SK-N-SH (cell line): ENCODE data around the gene CHDH. TPM values are rescaled to one million over a fixed set of nuclear protein-coding genes. Genes with fewer than 3 reads are reported as not detected.

Source experiments
- CTCF ChIA-PET: fragments of 300-600, 350-600 bp; formaldehyde crosslinking; extraction: SDS; loops from one replicate; lab custom pipeline; 2021; lab: Yijun Ruan, JAX
- POLR2A ChIA-PET: fragments of 350-600 bp; sonication (Branson Sonifier 250); formaldehyde crosslinking; extraction: SDS; loops from one replicate; lab custom pipeline; 2020; ENCODE audit warnings: antibody characterized with exemption, inconsistent platforms; lab: Yijun Ruan, JAX
- DNase-seq: peaks from one replicate; pipeline ENCODE4 v3.0.0; 2012
- H2AFZ ChIP-seq: fragments of 200-600 bp; sonication (generic); 2 replicates; pipeline ENCODE4 v1.8.1; 2016; ENCODE audit warnings: antibody characterized with exemption, mild to moderate bottlenecking, low read depth
- H3F3A ChIP-seq: fragments of 200-600 bp; sonication (generic); replicated peaks from 2 replicates; pipeline ENCODE3; 2016; ENCODE audit warnings: antibody characterized with exemption, mild to moderate bottlenecking; ENCODE audit not compliant: insufficient read depth
- H3K27ac ChIP-seq, 2 experiments: fragments of 200-500 bp in 1 of 2; fragments of 200-600 bp in 1 of 2; sonication (Bioruptor generic) in 1 of 2; sonication (generic), shearing (Covaris generic) in 1 of 2; 2 replicates each; pipeline versions ENCODE4 v1.5.1 to v1.6.1; 2014 to 2016; ENCODE audit warnings: low read depth in 2 of 2, inconsistent platforms in 1 of 2, low read length in 1 of 2, mild to moderate bottlenecking in 1 of 2, mixed read lengths in 1 of 2
- H3K27me3 ChIP-seq: fragments of 200-600 bp; sonication (generic), shearing (Covaris generic); 2 replicates; pipeline ENCODE4 v1.6.1; 2016; ENCODE audit warnings: mixed run types; ENCODE audit not compliant: insufficient read depth
- H3K36me3 ChIP-seq, 2 experiments: fragments of 200-500 bp in 1 of 2; fragments of 200-600 bp in 1 of 2; sonication (Bioruptor generic) in 1 of 2; sonication (generic) in 1 of 2; replicated peaks in 1 of 2; 2 replicates each; pipeline versions ENCODE3 to v1.5.1; 2014 to 2016; ENCODE audit warnings: low read length in 1 of 2, mild to moderate bottlenecking in 1 of 2; ENCODE audit not compliant: insufficient read depth in 2 of 2, control insufficient read depth in 1 of 2
- H3K4me1 ChIP-seq, 2 experiments: fragments of 200-500 bp in 1 of 2; fragments of 200-600 bp in 1 of 2; sonication (Bioruptor generic) in 1 of 2; sonication (generic), shearing (Covaris generic) in 1 of 2; 2 replicates each; pipeline versions ENCODE4 v1.5.1 to v1.6.1; 2014 to 2016; ENCODE audit warnings: low read depth in 1 of 2, low read length in 1 of 2, mixed run types in 1 of 2; ENCODE audit not compliant: insufficient read depth in 2 of 2, control insufficient read depth in 1 of 2
- H3K4me2 ChIP-seq: fragments of 200-600 bp; sonication (generic), shearing (Covaris generic); 2 replicates; pipeline ENCODE4 v1.6.1; 2017; ENCODE audit warnings: mixed run types
- H3K4me3 ChIP-seq, 2 experiments: fragments of 200-500 bp in 1 of 2; fragments of 200-600 bp in 1 of 2; sonication (Bioruptor generic) in 1 of 2; sonication (generic), shearing (Covaris generic) in 1 of 2; 2 replicates each; pipeline versions ENCODE4 v1.5.1 to v1.8.1; 2014 to 2016; ENCODE audit warnings: low read depth in 2 of 2, inconsistent platforms in 1 of 2, low read length in 1 of 2, mild to moderate bottlenecking in 1 of 2, mixed read lengths in 1 of 2, moderate library complexity in 1 of 2
- H3K79me2 ChIP-seq: fragments of 200-600 bp; sonication (generic); 2 replicates; pipeline ENCODE4 v1.8.1; 2017; ENCODE audit warnings: mild to moderate bottlenecking; ENCODE audit not compliant: insufficient read depth
- H3K9ac ChIP-seq: fragments of 200-600 bp; sonication (generic); 2 replicates; pipeline ENCODE4 v1.6.1; 2017; ENCODE audit warnings: mixed run types
- H3K9me2 ChIP-seq: fragments of 200-600 bp; sonication (generic); 2 replicates; pipeline ENCODE4 v1.6.1; 2017; ENCODE audit warnings: mixed run types
- H3K9me3 ChIP-seq: fragments of 200-600 bp; sonication (generic); 2 replicates; pipeline ENCODE4 v1.6.1; 2017; ENCODE audit warnings: mixed run types, mild to moderate bottlenecking, moderate library complexity
- H4K20me1 ChIP-seq: fragments of 200-600 bp; sonication (generic); 2 replicates; pipeline ENCODE4 v1.6.1; 2017; ENCODE audit warnings: mild to moderate bottlenecking, mixed run types; ENCODE audit not compliant: insufficient read depth
- ELF1 ChIP-seq: IDR thresholded peaks from 2 replicates; pipeline ENCODE4 v1.4.0; 2012
- EP300 ChIP-seq, 2 experiments: IDR thresholded peaks; 2 replicates each; pipeline versions ENCODE4 v1.4.0 to v1.6.1; 2012; ENCODE audit warnings: borderline replicate concordance in 1 of 2, low read depth in 1 of 2, low read length in 1 of 2
- EZH2phosphoT487 ChIP-seq: fragments of 200-600 bp; sonication (generic); IDR thresholded peaks from 2 replicates; pipeline ENCODE4 v1.6.1; 2017; ENCODE audit warnings: low read depth, mixed run types, mild to moderate bottlenecking, antibody characterized with exemption, moderate library complexity, borderline replicate concordance
- GABPA ChIP-seq: IDR thresholded peaks from 2 replicates; pipeline ENCODE4 v1.4.0; 2012; ENCODE audit warnings: low read depth, mild to moderate bottlenecking
- IRF3 ChIP-seq: fragments of 150-350 bp; IDR thresholded peaks from 2 replicates; pipeline ENCODE4 v1.6.1; 2016; ENCODE audit warnings: mild to moderate bottlenecking, low read depth, low read length
- NFIC ChIP-seq: IDR thresholded peaks from 2 replicates; pipeline ENCODE4 v1.4.0; 2012; ENCODE audit warnings: borderline replicate concordance
- NRF1 ChIP-seq: IDR thresholded peaks from 2 replicates; pipeline ENCODE4 v1.6.1; 2012; ENCODE audit warnings: low read depth, mild to moderate bottlenecking, low read length
- PBX3 ChIP-seq: IDR thresholded peaks from 2 replicates; pipeline ENCODE4; 2012
- POLR2AphosphoS5 ChIP-seq: IDR thresholded peaks from 2 replicates; pipeline ENCODE4 v1.6.1; 2012; ENCODE audit warnings: low read depth, low read length
- RCOR1 ChIP-seq: fragments of 150-350 bp; IDR thresholded peaks from 2 replicates; pipeline ENCODE4 v1.6.1; 2017; ENCODE audit warnings: antibody characterized with exemption, low read length
- RXRA ChIP-seq: IDR thresholded peaks from 2 replicates; pipeline ENCODE4 v1.4.0; 2012; ENCODE audit warnings: low read depth, mild to moderate bottlenecking, borderline replicate concordance
- SIN3A ChIP-seq: IDR thresholded peaks from 2 replicates; pipeline ENCODE4 v1.6.1; 2012; ENCODE audit warnings: low read depth, mild to moderate bottlenecking, low read length, moderate library complexity, borderline replicate concordance
- TCF12 ChIP-seq: IDR thresholded peaks from 2 replicates; pipeline ENCODE4 v1.4.0; 2012
- USF1 ChIP-seq: IDR thresholded peaks from 2 replicates; pipeline ENCODE4 v1.4.0; 2012; ENCODE audit warnings: low read depth, borderline replicate concordance
- YY1 ChIP-seq: IDR thresholded peaks from 2 replicates; pipeline ENCODE4 v1.4.0; 2012; ENCODE audit warnings: low read depth, mild to moderate bottlenecking
- ZBTB33 ChIP-seq: IDR thresholded peaks from 2 replicates; pipeline ENCODE4 v1.4.0; 2012; ENCODE audit warnings: low read depth, borderline replicate concordance
- WGBS: methylation state at CpG from one replicate; pipeline ENCODE4 v1.1.6; 2017; ENCODE audit warnings: low lambda C conversion rate; 5-methylcytosine and 5-hydroxymethylcytosine counted together
- polyA plus RNA-seq, 3 experiments: library from polyadenylated mRNA; depleted of rRNA; stranded (reverse); fragments of >200 nt; gene quantifications; 2 replicates each; pipeline ENCODE4 v1.2.3, GENCODE V29; 2012

The CHDH gene
- polyA plus RNA-seq, 1 of the 3 experiments (the other 2 are of a cell fraction), result 0.33 TPM

- ChIA-PET POLR2A (no interaction called here), CTCF (no interaction called here)
- no peak for TF ChIP-seq NFIC
- TF ChIP-seq ELF1, result no peak
- TF ChIP-seq RCOR1, result no peak
- no peak for TF ChIP-seq IRF3
- TF ChIP-seq RXRA, result no peak
- TF ChIP-seq USF1, result no peak
- TF ChIP-seq TCF12, result no peak
- no peak for TF ChIP-seq NRF1
- TF ChIP-seq ZBTB33, result no peak
- TF ChIP-seq EP300 (IDR thresholded peaks at IDR 0.05; ENCODE audit: borderline replicate concordance in 1 of 2, low read depth in 1 of 2, low read length in 1 of 2), result no peak
- TF ChIP-seq EZH2phosphoT487, result no peak
- no peak for TF ChIP-seq PBX3
- no peak for TF ChIP-seq YY1
- no peak for TF ChIP-seq GABPA
- TF ChIP-seq POLR2AphosphoS5, result no peak
- TF ChIP-seq SIN3A, result no peak
- H3K4me3 ChIP-seq, result no peak overlapping the region
- H3K36me3 ChIP-seq, result peaks cover 34 to 72% of the 10 kb centered on the region in 2 experiments
- DNase-seq, result no peak
- no peak overlapping the region for H2AFZ ChIP-seq
- H3K79me2 ChIP-seq, result no peaks in the 10 kb centered on the region
- H3K4me2 ChIP-seq, result no peak overlapping the region
- no peaks in the 10 kb centered on the region for H3K9me3 ChIP-seq
- H3K27me3 ChIP-seq, result no peaks in the 10 kb centered on the region
- H3K9me2 ChIP-seq, result peaks cover 2% of the 10 kb centered on the region; the same call in 1 of the 2 replicates
- no peak overlapping the region for H3K9ac ChIP-seq
- no peak overlapping the region for H3K27ac ChIP-seq
- no peaks in the 10 kb centered on the region for H3F3A ChIP-seq
- 93% methylated on average over 5 of the region's 5 CpGs for WGBS
- no peaks in the 10 kb centered on the region for H4K20me1 ChIP-seq
- H3K4me1 ChIP-seq, result no peaks in the 10 kb centered on the region
These were observed 19.7 kb upstream of the CHDH start for GRCh38 chr3:53865732-53866499.
